Activated CD4-positive, alpha-beta T cell treated with anti-CD3 and anti-CD28 coated beads, Interleukin-2, Interleukin-6, amounts not matched to agents 100 ng/mL and 50 ng/mL, durations not matched to agents 16 hours and 8 hours (primary cell): Measurements from ENCODE around the gene PTDSS2.
"Not testable (repeated sequence)": the region's sequence is repeated elsewhere in the genome, so short reads cannot be mapped to it uniquely, and the experiment has no call there.

Experiments used
- DNase-seq: peaks from one replicate; pipeline ENCODE4 v3.0.0-alpha.2; 2020

Gene PTDSS2

GRCh38 chr11:508956-509355, 58.9 kb downstream of the PTDSS2 start:
- no peak for DNase-seq

DNA sequence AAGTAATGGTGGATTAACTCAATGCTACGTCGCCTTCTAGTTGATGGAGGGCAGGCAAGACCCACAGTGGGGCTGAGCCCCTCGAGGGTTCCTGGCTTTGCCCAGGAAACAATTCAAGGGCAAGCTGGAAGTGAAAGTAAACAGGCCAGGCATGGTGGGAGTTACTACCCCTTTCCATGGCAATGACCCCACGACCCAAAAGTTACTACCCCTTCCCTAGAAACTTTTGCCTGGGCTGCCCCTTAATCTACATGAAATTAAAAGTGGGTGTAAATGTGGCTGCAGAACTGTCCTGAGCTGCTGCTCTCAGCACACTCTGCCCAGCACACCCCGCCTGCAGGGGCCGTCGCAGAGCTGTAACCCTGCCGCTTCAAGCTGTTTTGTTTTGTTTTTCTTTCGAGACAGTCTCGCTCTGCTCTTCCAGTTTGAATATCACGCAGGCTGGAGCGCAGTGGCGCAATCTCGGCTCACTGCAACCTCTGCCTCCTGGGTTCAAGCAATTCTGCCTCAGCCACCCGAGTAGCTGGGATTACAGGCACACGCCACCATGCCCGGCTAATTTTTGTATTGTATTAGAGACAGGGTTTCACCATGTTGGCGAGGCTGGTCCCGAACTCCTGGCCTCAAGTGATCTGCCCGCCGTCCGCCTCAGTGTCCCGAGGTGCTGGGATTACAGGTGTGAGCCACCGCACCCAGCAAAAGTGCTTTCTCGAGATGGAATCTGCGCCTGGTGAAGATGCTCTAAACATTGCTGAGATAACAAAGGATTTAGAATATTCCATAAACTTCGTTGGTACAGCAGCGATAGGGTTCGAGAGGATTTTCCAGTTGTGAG, 62.9 kb downstream of the PTDSS2 start:
- no peak for DNase-seq

- DNase-seq: no peak
These were observed 64.5 kb downstream of the PTDSS2 start for GRCh38 chr11:514606-515005.

- DNase-seq: no peak
These were observed 65.1 kb downstream of the PTDSS2 start for GRCh38 chr11:515131-515530.

GRCh38 chr11:516400-516799, 66.3 kb downstream of the PTDSS2 start:
- no peak for DNase-seq

GRCh38 chr11:516918-517685, 67.0 kb downstream of the PTDSS2 start:
- not testable (repeated sequence) for DNase-seq

- peak; percentile 93 for DNase-seq
These were observed 68.6 kb downstream of the PTDSS2 start for GRCh38 chr11:518463-519202.

GRCh38 chr11:520428-521176, 70.5 kb downstream of the PTDSS2 start:
- no peak for DNase-seq

GRCh38 chr11:521177-521688, 71.2 kb downstream of the PTDSS2 start:
- no peak for DNase-seq

- no peak for DNase-seq
These were observed 76.1 kb downstream of the PTDSS2 start for GRCh38 chr11:526192-526591.

- no peak for DNase-seq
These were observed 78.2 kb downstream of the PTDSS2 start for GRCh38 chr11:528166-528814.

- no peak for DNase-seq
These were observed 79.0 kb downstream of the PTDSS2 start for GRCh38 chr11:528815-529727.

- DNase-seq: no peak
These were observed 79.8 kb downstream of the PTDSS2 start for GRCh38 chr11:529728-530411.

GRCh38 chr11:530960-531831, 81.1 kb downstream of the PTDSS2 start:
- DNase-seq: no peak

DNA sequence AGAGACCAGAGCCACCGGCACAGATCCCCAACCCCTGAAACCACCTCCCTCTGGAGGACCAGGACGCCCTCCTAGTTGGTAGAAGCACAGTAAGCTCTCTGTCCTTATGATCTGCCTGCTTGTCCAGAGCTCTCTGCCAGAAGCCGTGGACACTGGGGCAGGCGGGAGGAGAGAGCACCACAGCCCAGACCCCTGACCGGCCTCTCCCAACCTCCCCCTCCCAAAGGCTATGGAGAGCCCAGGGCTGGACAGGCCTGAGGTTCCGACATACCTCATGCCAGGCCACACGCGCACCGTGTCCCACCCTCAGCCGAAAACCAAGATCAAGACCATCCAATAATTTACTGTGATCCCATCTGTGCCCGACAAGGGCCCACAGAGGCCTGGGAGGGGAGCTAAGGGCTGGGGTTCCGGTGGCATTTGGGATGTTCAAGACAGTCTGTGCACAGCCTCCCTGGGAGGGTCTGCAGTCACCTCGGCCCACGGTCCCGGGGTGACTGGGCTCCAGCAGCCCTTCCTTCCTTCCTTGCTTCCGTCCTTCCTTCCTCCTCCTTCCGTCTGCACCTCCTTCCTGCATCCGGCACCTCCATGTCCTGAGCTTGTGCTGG, 81.9 kb downstream of the PTDSS2 start:
- DNase-seq: no peak

GRCh38 chr11:532527-532985, 82.5 kb downstream of the PTDSS2 start:
- DNase-seq: no peak

DNA sequence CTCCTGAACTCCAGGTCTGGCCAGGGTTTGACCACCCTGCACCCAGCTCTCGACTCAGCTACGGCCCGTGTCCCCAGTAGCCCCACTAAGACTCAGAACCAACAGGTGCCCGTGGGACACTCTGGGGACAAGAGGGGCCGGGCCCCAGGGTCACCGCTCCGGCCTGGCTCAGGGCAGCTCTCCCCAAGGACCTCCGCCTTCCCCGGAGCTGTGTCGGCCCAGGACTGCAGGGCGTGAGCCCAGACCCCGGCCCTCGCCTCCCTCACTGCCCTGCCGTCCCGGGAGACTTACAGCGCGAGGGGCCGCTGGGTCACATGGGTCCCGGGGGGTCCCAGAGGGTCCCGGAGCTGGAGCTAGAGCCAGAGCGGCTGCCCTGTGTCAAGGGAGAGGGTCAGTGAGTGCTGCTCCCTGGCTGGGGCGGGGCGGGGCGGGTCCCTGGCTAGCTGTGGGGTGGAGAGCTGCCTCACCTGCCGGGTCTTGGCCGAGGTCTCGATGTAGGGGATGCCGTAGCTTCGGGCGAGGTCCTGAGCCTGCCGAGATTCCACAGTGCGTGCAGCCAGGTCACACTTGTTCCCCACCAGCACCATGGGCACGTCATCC, 83.0 kb downstream of the PTDSS2 start:
- DNase-seq: no peak
